H1 (cell line): ENCODE measurements around the gene RASGRF1. TPM values are rescaled to one million over a fixed set of nuclear protein-coding genes. Genes with fewer than 3 reads are reported as not detected.

ENCODE experiments used
- CTCF ChIA-PET: fragments of 300-600 bp; sonication (Branson Sonifier 250); formaldehyde crosslinking; loops from one replicate; lab custom pipeline; 2021; ENCODE audit not compliant: partially characterized antibody; lab: Charles Lee
- POLR2A ChIA-PET: fragments of 300-600 bp; sonication (Branson Sonifier 250); formaldehyde crosslinking; loops from one replicate; lab custom pipeline; 2021; ENCODE audit warnings: inconsistent platforms; ENCODE audit not compliant: partially characterized antibody; lab: Charles Lee
- DNase-seq, 2 experiments: peaks; one replicate each; pipeline versions ENCODE4 v3.0.0 to v3.0.0-alpha.2; 2010 to 2022; ENCODE audit warnings: low spot score in 2 of 2, low read depth in 1 of 2, mixed read lengths in 1 of 2
- FAIRE-seq: peaks from 2 replicates; lab custom pipeline; 2011; peaks lifted over from hg19 to GRCh38; lab: Jason Lieb, UNC
- H2AFZ ChIP-seq: 2 replicates; pipeline ENCODE4 v1.8.1; 2012; ENCODE audit warnings: low read length, inconsistent platforms
- H2AK5ac ChIP-seq: 2 replicates; pipeline ENCODE4 v1.6.1; 2013; ENCODE audit warnings: low read depth, low read length
- H2BK120ac ChIP-seq: replicated peaks from 2 replicates; pipeline ENCODE3; 2013; ENCODE audit warnings: low read depth, low read length, inconsistent platforms
- H2BK12ac ChIP-seq: 2 replicates; pipeline ENCODE4 v1.6.1; 2013; ENCODE audit warnings: low read depth, low read length
- H2BK15ac ChIP-seq: 2 replicates; pipeline ENCODE4 v1.6.1; 2013; ENCODE audit warnings: low read length
- H2BK20ac ChIP-seq: 2 replicates; pipeline ENCODE4 v1.6.1; 2013; ENCODE audit warnings: low read length
- H2BK5ac ChIP-seq: 2 replicates; pipeline ENCODE4 v1.6.1; 2013; ENCODE audit warnings: low read depth, low read length
- H3K14ac ChIP-seq: 2 replicates; pipeline ENCODE4 v1.6.1; 2013; ENCODE audit warnings: inconsistent platforms; ENCODE audit not compliant: insufficient read length
- H3K18ac ChIP-seq: 2 replicates; pipeline ENCODE4 v1.6.1; 2013; ENCODE audit warnings: low read length; ENCODE audit errors: extremely low read depth
- H3K23ac ChIP-seq: 2 replicates; pipeline ENCODE4 v1.6.1; 2013; ENCODE audit warnings: inconsistent platforms; ENCODE audit not compliant: insufficient read length
- H3K23me2 ChIP-seq: 2 replicates; pipeline ENCODE4 v1.6.1; 2013; ENCODE audit warnings: low read depth, low read length
- H3K27ac ChIP-seq: 2 replicates; pipeline ENCODE4 v1.6.1; 2011; ENCODE audit warnings: low read depth, low read length, inconsistent platforms
- H3K27me3 ChIP-seq, 4 experiments: replicated peaks in 1 of 4; 1 replicate in 1 of 4; 2 replicates in 3 of 4; pipeline versions ENCODE4 v1.6.1 to v1.8.1; 2011 to 2013; ENCODE audit warnings: low read length in 3 of 4, mild to moderate bottlenecking in 3 of 4, inconsistent platforms in 2 of 4, mixed read lengths in 2 of 4, moderate library complexity in 1 of 4; ENCODE audit not compliant: control insufficient read depth in 3 of 4, insufficient read depth in 3 of 4; ENCODE audit errors: extremely low read depth in 1 of 4
- H3K36me3 ChIP-seq, 4 experiments: 2 replicates each; pipeline versions ENCODE4 v1.6.1 to v1.8.1; 2011 to 2013; ENCODE audit warnings: mild to moderate bottlenecking in 4 of 4, low read length in 3 of 4, moderate library complexity in 2 of 4, control low read depth in 1 of 4, inconsistent platforms in 1 of 4; ENCODE audit not compliant: insufficient read depth in 4 of 4, control insufficient read depth in 2 of 4
- H3K4ac ChIP-seq: replicated peaks from 2 replicates; pipeline ENCODE3; 2013; ENCODE audit warnings: low read length, low read depth, mixed read lengths, inconsistent platforms; ENCODE audit not compliant: insufficient read length
- H3K4me1 ChIP-seq, 4 experiments: replicated peaks in 1 of 4; 1 replicate in 1 of 4; 2 replicates in 3 of 4; pipeline versions ENCODE4 v1.6.1 to v1.8.1; 2011 to 2013; ENCODE audit warnings: low read length in 3 of 4, inconsistent platforms in 2 of 4, mixed read lengths in 1 of 4; ENCODE audit not compliant: insufficient read depth in 4 of 4, control insufficient read depth in 3 of 4
- H3K4me2 ChIP-seq, 2 experiments: 2 replicates each; pipeline versions ENCODE4 v1.6.1 to v1.8.1; 2011 to 2013; ENCODE audit warnings: low read depth in 2 of 2, low read length in 2 of 2, control low read depth in 1 of 2, inconsistent platforms in 1 of 2, mild to moderate bottlenecking in 1 of 2; ENCODE audit not compliant: insufficient read depth in 1 of 2
- H3K4me3 ChIP-seq, 4 experiments: fragments of 200-600, 300-600 bp in 1 of 4; sonication (generic), shearing (Covaris generic), sonication (Bioruptor Twin) in 1 of 4; 2 replicates each; pipeline versions ENCODE4 v1.5.1 to v1.8.1; 2011 to 2016; ENCODE audit warnings: low read length in 4 of 4, low read depth in 3 of 4, control low read depth in 2 of 4, inconsistent platforms in 2 of 4, mild to moderate bottlenecking in 2 of 4, mixed read lengths in 1 of 4, moderate library complexity in 1 of 4; ENCODE audit not compliant: insufficient read depth in 2 of 4; ENCODE audit errors: extremely low read depth in 1 of 4
- H3K56ac ChIP-seq: replicated peaks from 2 replicates; pipeline ENCODE3; 2013; ENCODE audit warnings: low read depth, mild to moderate bottlenecking, mixed read lengths, low read length, inconsistent platforms; ENCODE audit not compliant: insufficient read length
- H3K79me1 ChIP-seq: 2 replicates; pipeline ENCODE4 v1.6.1; 2013; ENCODE audit warnings: low read depth, low read length, control low read depth
- H3K79me2 ChIP-seq, 2 experiments: 2 replicates each; pipeline versions ENCODE4 v1.6.1 to v1.8.1; 2012 to 2013; ENCODE audit warnings: low read length in 2 of 2, mild to moderate bottlenecking in 2 of 2, inconsistent platforms in 1 of 2; ENCODE audit not compliant: insufficient read depth in 2 of 2, control insufficient read depth in 1 of 2
- H3K9ac ChIP-seq, 4 experiments: replicated peaks in 1 of 4; 1 replicate in 1 of 4; 2 replicates in 3 of 4; pipeline versions ENCODE4 v1.6.1 to v1.8.1; 2011 to 2013; ENCODE audit warnings: low read depth in 3 of 4, low read length in 3 of 4, control low read depth in 2 of 4, mild to moderate bottlenecking in 2 of 4, moderate library complexity in 2 of 4, inconsistent platforms in 1 of 4; ENCODE audit errors: extremely low read depth in 1 of 4
- H3K9me3 ChIP-seq, 2 experiments: 2 replicates each; pipeline versions ENCODE4 v1.6.1 to v1.8.1; 2012 to 2013; ENCODE audit warnings: mild to moderate bottlenecking in 2 of 2, moderate library complexity in 2 of 2, control low read depth in 1 of 2, inconsistent platforms in 1 of 2, low read depth in 1 of 2, low read length in 1 of 2, mixed read lengths in 1 of 2; ENCODE audit not compliant: insufficient read depth in 2 of 2
- H4K20me1 ChIP-seq, 2 experiments: replicated peaks in 1 of 2; 2 replicates each; pipeline versions ENCODE3 to v1.8.1; 2011 to 2013; ENCODE audit warnings: inconsistent platforms in 2 of 2, low read length in 2 of 2, mild to moderate bottlenecking in 1 of 2; ENCODE audit not compliant: insufficient read depth in 2 of 2, control insufficient read depth in 1 of 2
- H4K5ac ChIP-seq: 2 replicates; pipeline ENCODE4 v1.6.1; 2013; ENCODE audit warnings: low read length, low read depth, mixed read lengths, inconsistent platforms; ENCODE audit not compliant: insufficient read length
- H4K8ac ChIP-seq: 2 replicates; pipeline ENCODE4 v1.8.0; 2013; ENCODE audit warnings: mild to moderate bottlenecking, moderate library complexity, low read length, inconsistent platforms; ENCODE audit not compliant: insufficient read depth; ENCODE audit errors: extremely low read depth
- H4K91ac ChIP-seq: replicated peaks from 2 replicates; pipeline ENCODE3; 2013; ENCODE audit warnings: low read length, mixed read lengths, inconsistent platforms; ENCODE audit not compliant: insufficient read length
- BCL11A ChIP-seq, 2 experiments: IDR thresholded peaks; one replicate each; pipeline ENCODE4 v1.6.1; 2011; ENCODE audit warnings: low read depth in 2 of 2, low read length in 2 of 2, mild to moderate bottlenecking in 2 of 2
- POU5F1 ChIP-seq: IDR thresholded peaks from 2 replicates; pipeline ENCODE4 v1.6.1; 2011; ENCODE audit warnings: low read depth, mild to moderate bottlenecking, low read length, moderate library complexity
- RNF2 ChIP-seq: fragments of 200-900, 300-1000 bp; sonication (generic); IDR thresholded peaks from 2 replicates; pipeline ENCODE4 v1.7.1; 2016; ENCODE audit warnings: borderline replicate concordance, low read depth, mild to moderate bottlenecking, antibody characterized with exemption, low read length; ENCODE audit not compliant: poor library complexity, severe bottlenecking; ENCODE audit errors: missing control alignments
- WGBS, 2 experiments: shearing (Covaris generic) in 1 of 2; methylation state at CpG; one replicate each; pipeline versions ENCODE4 v1.1.6 to v1.1.7; 2013 to 2015; ENCODE audit warnings: low lambda C conversion rate in 2 of 2, mixed read lengths in 2 of 2, inconsistent platforms in 1 of 2, low coverage in 1 of 2, missing lambda C conversion rate in 1 of 2; ENCODE audit not compliant: insufficient replicate concordance in 2 of 2, insufficient coverage in 1 of 2, insufficient read length in 1 of 2; ENCODE audit errors: extremely low coverage in 1 of 2, missing lambda C conversion rate in 1 of 2; 5-methylcytosine and 5-hydroxymethylcytosine counted together
- polyA plus RNA-seq, 7 experiments: library from polyadenylated mRNA; depleted of rRNA in 3 of 7; stranded (reverse) in 5 of 7; unstranded in 2 of 7; fragments of >200 nt in 5 of 7; fragments of 200-250 nt in 2 of 7; gene quantifications; 1 replicate in 5 of 7; 2 replicates in 1 of 7; 4 replicates in 1 of 7; pipeline versions ENCODE4 v1.2.1 to v1.2.3, GENCODE V29; 2011 to 2013; ENCODE audit warnings: missing spikeins in 2 of 7, mixed read lengths in 2 of 7
- total RNA-seq: library from RNA; stranded (reverse); fragmentation: NEBNext Ultra II Directional; extraction: Animal tissue kit (Norgen Biotek cat#: 25700); gene quantifications from 2 replicates; pipeline ENCODE4 v1.2.1, GENCODE V29; 2021

Gene RASGRF1
- total and polyA plus RNA-seq, 2 of the 8 experiments (the other 6 are each of a cell fraction or from before 2014, with no cell fraction given): 0.42 to 0.67 TPM

DNA sequence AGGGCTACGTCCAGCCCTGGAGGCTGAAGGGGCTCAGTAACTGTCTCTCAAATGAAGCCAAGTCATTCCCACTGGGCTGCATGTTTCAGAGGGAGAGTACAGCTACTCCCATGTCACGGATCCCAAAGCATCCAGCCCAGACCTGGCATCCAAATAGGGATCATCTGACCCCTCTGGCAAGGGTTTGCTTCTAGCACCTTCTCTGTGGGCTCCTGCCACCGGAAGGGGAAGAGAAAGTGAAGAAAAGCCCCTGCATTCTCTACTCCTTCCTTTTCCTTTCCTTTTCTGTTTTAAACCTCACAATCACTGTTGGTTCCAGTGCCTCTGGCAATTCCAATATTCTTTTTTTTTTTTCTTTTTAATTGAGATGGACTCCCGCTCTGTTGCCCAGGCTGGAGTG is 81.2 kb downstream of the RASGRF1 start:
- H3K4me3 ChIP-seq: no peak overlapping the region
- WGBS, 2 experiments: 88% methylated on average over 4 of the region's 4 CpGs; no CpG with 5 or more reads in 1 of the 2 experiments
- POLR2A ChIA-PET: interaction anchor here (0.6 kb wide), 1 partner anchor 175 kb away, joined by 3 read pairs; no protein-coding TSS in a partner anchor

More for the DNA sequence above, 81.2 kb downstream of the RASGRF1 start:
- H2BK20ac ChIP-seq: no peak overlapping the region
- peaks cover 0 to 3% (median 0%) of the 10 kb centered on the region in 4 experiments; a peak in 3 of 7 replicates for H3K4me1 ChIP-seq
- no peak overlapping the region for H3K18ac ChIP-seq
- no peak overlapping the region for H3K4ac ChIP-seq
- H3K23ac ChIP-seq: no peak overlapping the region
- TF ChIP-seq POU5F1 (no peak), RNF2 (no peak), BCL11A (IDR thresholded peaks at IDR 0.05; ENCODE audit: low read depth in 2 of 2, low read length in 2 of 2) (no peak)
- TF ChIP-seq, all 59 proteins: peak for 0
- H3K9me3 ChIP-seq: no peaks in the 10 kb centered on the region
- FAIRE-seq (no peak), DNase-seq (no peak)
- no peak overlapping the region for H3K56ac ChIP-seq
- no peaks in the 10 kb centered on the region for H4K20me1 ChIP-seq
- no peak overlapping the region for H3K4me2 ChIP-seq
- H4K5ac ChIP-seq: no peak overlapping the region
- H2BK15ac ChIP-seq: no peak overlapping the region
- no peaks in the 10 kb centered on the region for H3K79me1 ChIP-seq
- no peak overlapping the region for H4K8ac ChIP-seq
- no peak overlapping the region for H2AFZ ChIP-seq
- CTCF ChIA-PET: interaction anchor here (1.2 to 3.6 kb wide), 3 partner anchors 12 to 30 kb away, joined by 3 to 10 read pairs (median 7); no protein-coding TSS in a partner anchor
- H3K14ac ChIP-seq: no peak overlapping the region
- no peak overlapping the region for H3K27ac ChIP-seq
- H3K36me3 ChIP-seq: no peaks in the 10 kb centered on the region
- H3K23me2 ChIP-seq: no peaks in the 10 kb centered on the region
- H3K27me3 ChIP-seq: no peaks in the 10 kb centered on the region
- no peak overlapping the region for H3K9ac ChIP-seq
- H2AK5ac ChIP-seq: no peak overlapping the region
- no peak overlapping the region for H2BK120ac ChIP-seq
- H3K79me2 ChIP-seq: no peaks in the 10 kb centered on the region
- no peak overlapping the region for H4K91ac ChIP-seq
- no peak overlapping the region for H2BK5ac ChIP-seq
- no peak overlapping the region for H2BK12ac ChIP-seq
